Lung (tissue), 12 donors: ENCODE measurements around the gene MFAP4. TPM values are rescaled to one million over a fixed set of nuclear protein-coding genes. Genes with fewer than 3 reads are reported as not detected.

Source experiments
- ATAC-seq: fragments of 200-7000 bp; cut with Tn5 transposase; one replicate; pipeline ENCODE4 v1.9.1; 2020; ENCODE audit warnings: moderate number of reproducible peaks; ENCODE audit not compliant: insufficient read depth, low FRiP score
- DNase-seq, 3 donors: peaks; one replicate each; pipeline ENCODE4 v3.0.0-alpha.2; 2013 to 2017
- H3K27ac ChIP-seq, 2 donors: one replicate each; pipeline ENCODE4 v1.5.1; 2013; ENCODE audit warnings: mild to moderate bottlenecking in 2 of 2, moderate library complexity in 2 of 2, control low read depth in 1 of 2, inconsistent platforms in 1 of 2, low read depth in 1 of 2, low read length in 1 of 2
- H3K27me3 ChIP-seq, 3 donors: one replicate each; pipeline ENCODE4 v1.5.1; 2013; ENCODE audit warnings: low read length in 2 of 3; ENCODE audit not compliant: control insufficient read depth in 3 of 3, insufficient read depth in 3 of 3
- H3K36me3 ChIP-seq, 4 donors: one replicate each; pipeline ENCODE4 v1.5.1; 2013; ENCODE audit warnings: low read length in 4 of 4, mild to moderate bottlenecking in 1 of 4, moderate library complexity in 1 of 4; ENCODE audit not compliant: control insufficient read depth in 4 of 4, insufficient read depth in 4 of 4
- H3K4me1 ChIP-seq, 5 donors: one replicate each; pipeline ENCODE4 v1.5.1; 2013; ENCODE audit warnings: low read length in 5 of 5, mild to moderate bottlenecking in 2 of 5, moderate library complexity in 1 of 5; ENCODE audit not compliant: control insufficient read depth in 5 of 5, insufficient read depth in 5 of 5
- H3K4me3 ChIP-seq: one replicate; pipeline ENCODE4 v1.5.1; 2013; ENCODE audit warnings: mild to moderate bottlenecking, control low read depth, moderate library complexity
- H3K9ac ChIP-seq, 2 donors: one replicate each; pipeline ENCODE4 v1.5.1; 2013; ENCODE audit warnings: low read length in 2 of 2, control low read depth in 1 of 2; ENCODE audit not compliant: insufficient read depth in 1 of 2
- H3K9me3 ChIP-seq, 4 donors: one replicate each; pipeline ENCODE4 v1.5.1; 2013; ENCODE audit warnings: low read length in 3 of 4, mild to moderate bottlenecking in 1 of 4, moderate library complexity in 1 of 4; ENCODE audit not compliant: control insufficient read depth in 4 of 4, insufficient read depth in 3 of 4
- WGBS, 2 donors: extraction: QIAGEN DNeasy Blood & Tissue Kit; methylation state at CpG; one replicate each; pipeline ENCODE4 v1.1.7; 2013; 5-methylcytosine and 5-hydroxymethylcytosine counted together
- polyA plus RNA-seq, 2 donors: library from polyadenylated mRNA; stranded (reverse); fragments of 200-250 nt; gene quantifications; one replicate each; pipeline ENCODE4 v1.2.1, GENCODE V29; 2013
- total RNA-seq, 2 donors: library from RNA; depleted of rRNA in 1 of 2; stranded (reverse); fragments of >200 nt in 1 of 2; gene quantifications; one replicate each; pipeline ENCODE4 v1.2.1, GENCODE V29; 2014 to 2021
- TF ChIP-seq, protein P1 (sequence below): IDR thresholded peaks from 2 replicates; pipeline ENCODE4 v1.5.1; 2012; ENCODE audit warnings: mild to moderate bottlenecking; ENCODE audit errors: control extremely low read depth, extremely low read depth
- donor health status: control.
- donor health status: control.
- donor health status: Bipolar disorder and iron deficiency.
- donor health status: healthy.
- donor health status: DM: yes; HTN: yes; CAD: no.

The MFAP4 gene
- total and polyA plus RNA-seq, 4 donors: 45.7 to 156 (median 92.2) TPM

DNA sequence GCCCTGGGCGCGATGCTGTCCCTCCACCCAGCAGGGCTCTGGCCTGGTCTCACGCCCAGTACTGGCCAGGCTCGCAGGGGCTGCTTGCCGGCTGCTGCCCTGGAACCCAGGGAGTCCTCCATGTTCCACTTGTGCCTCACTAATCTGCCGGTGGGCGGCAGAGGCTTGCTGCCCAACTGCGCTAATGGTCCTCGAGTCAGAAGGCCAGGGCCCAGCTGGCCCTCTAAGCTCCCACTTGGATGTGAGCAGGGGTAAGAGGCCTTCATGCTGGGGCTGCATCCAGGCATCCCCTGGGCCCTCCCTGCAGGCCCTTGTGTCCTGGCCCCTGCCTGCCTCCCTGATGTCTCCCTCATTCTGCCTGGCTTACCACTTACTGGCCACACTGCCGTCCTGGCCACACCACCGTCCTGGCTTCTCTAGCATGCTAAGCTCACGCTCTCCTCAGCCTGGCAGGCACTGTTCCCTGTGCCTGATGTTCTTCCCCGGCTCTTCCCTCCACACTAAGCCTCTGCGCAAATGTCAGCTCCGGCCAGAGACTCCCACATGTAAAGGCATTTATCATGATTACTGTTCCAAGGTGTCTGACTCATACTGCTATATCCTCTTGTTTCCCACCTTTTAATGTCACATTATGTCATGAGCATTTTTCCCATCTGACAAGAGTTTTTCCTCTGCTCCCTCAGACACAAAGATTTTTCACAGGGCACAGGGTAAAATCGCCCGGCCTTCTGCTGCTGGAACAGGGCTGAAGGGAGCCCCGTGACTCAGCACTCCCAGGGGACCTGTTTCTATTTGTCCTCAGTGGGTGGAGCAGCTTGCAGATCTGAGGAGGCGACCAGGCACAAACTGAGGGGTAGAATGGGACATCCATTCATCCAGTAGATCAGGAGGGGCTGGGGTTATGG, 40.4 kb downstream of the MFAP4 start:
- ATAC-seq (peak; percentile 9), DNase-seq (peak in 1 of 3 donors; percentile 14)
- H3K36me3 ChIP-seq: peaks cover 0 to 2% (median 0%) of the 10 kb centered on the region in 4 donors
- WGBS, 2 donors: 82 to 87% methylated on average over 17 to 19 of the region's 19 CpGs
- H3K9ac ChIP-seq: no peak overlapping the region
- no peak overlapping the region for H3K4me3 ChIP-seq
- TF ChIP-seq, protein P1, sequence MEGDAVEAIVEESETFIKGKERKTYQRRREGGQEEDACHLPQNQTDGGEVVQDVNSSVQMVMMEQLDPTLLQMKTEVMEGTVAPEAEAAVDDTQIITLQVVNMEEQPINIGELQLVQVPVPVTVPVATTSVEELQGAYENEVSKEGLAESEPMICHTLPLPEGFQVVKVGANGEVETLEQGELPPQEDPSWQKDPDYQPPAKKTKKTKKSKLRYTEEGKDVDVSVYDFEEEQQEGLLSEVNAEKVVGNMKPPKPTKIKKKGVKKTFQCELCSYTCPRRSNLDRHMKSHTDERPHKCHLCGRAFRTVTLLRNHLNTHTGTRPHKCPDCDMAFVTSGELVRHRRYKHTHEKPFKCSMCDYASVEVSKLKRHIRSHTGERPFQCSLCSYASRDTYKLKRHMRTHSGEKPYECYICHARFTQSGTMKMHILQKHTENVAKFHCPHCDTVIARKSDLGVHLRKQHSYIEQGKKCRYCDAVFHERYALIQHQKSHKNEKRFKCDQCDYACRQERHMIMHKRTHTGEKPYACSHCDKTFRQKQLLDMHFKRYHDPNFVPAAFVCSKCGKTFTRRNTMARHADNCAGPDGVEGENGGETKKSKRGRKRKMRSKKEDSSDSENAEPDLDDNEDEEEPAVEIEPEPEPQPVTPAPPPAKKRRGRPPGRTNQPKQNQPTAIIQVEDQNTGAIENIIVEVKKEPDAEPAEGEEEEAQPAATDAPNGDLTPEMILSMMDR: no peak
- no peaks in the 10 kb centered on the region for H3K9me3 ChIP-seq
- H3K27ac ChIP-seq: peak overlapping the region; percentile 15 to 26
- no peaks in the 10 kb centered on the region for H3K27me3 ChIP-seq
- H3K4me1 ChIP-seq: peaks cover 0 to 11% (median 10%) of the 10 kb centered on the region in 5 donors

DNA sequence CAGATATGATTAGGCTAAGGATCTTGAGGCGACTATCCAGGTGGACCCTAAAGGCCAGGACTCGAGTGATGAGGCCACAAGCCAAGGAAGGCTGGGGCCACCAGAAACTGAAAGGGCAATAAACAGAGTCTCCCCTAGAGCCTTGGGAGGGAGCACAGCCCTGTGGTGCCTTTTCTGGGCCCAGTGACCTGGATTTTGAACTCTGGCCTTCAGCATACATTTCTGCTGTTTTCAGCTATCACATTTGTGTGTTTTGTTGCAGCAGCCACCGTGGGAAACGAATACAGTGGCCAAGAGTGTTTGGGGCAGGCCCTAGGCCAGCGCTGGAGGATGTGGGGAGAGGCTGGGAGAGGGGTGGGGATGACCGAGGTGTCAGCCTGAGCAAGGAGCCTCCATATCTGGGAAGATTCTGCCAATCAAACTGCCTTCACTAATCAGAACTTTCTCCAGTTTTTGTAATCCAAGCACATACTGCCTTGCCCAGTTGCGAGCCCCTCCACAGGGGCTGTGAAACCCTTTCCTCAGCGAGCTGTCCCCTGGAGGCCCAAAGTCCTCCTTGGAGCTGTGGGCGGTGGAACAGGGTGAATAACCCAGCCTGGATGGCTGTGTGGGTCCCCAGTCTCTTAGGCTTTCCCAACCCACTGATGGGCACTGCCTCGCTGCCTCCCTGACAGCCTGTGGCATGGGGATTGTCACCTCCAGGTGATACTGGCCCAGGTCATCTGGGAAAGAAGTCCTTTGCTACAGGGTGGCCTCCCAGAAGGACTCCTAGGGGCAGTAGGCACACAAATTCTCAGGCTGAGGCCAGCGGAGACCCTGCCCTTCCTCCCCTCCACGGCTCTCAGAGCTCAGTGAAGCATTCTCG, 41.3 kb downstream of the MFAP4 start:
- Histone ChIP-seq H3K4me3 (no peak overlapping the region), H3K4me1 (peaks cover 0 to 13% (median 10%) of the 10 kb centered on the region in 5 donors), H3K27ac (peak overlapping the region in 1 of 2 donors; percentile 15), H3K9me3 (no peaks in the 10 kb centered on the region), H3K36me3 (peaks cover 0 to 2% (median 0%) of the 10 kb centered on the region in 4 donors), H3K27me3 (no peaks in the 10 kb centered on the region), H3K9ac (no peak overlapping the region)
- TF ChIP-seq, protein P1: no peak
- WGBS, 2 donors: 86 to 91% methylated on average over 13 of the region's 13 CpGs
- ATAC-seq: no peak
- peak in 1 of 3 donors; percentile 8 for DNase-seq

- ATAC-seq (no peak), DNase-seq (peak in 1 of 3 donors; percentile 7)
- H3K4me3 ChIP-seq: no peak overlapping the region
- no peak overlapping the region for H3K9ac ChIP-seq
- no peaks in the 10 kb centered on the region for H3K9me3 ChIP-seq
- no peaks in the 10 kb centered on the region for H3K27me3 ChIP-seq
- no peak overlapping the region for H3K27ac ChIP-seq
- H3K4me1 ChIP-seq: peaks cover 0 to 13% (median 10%) of the 10 kb centered on the region in 5 donors
- H3K36me3 ChIP-seq: peaks cover 0 to 2% (median 0%) of the 10 kb centered on the region in 4 donors
- TF ChIP-seq, protein P1: no peak
- 88 to 89% methylated on average over 7 of the region's 7 CpGs for WGBS, 2 donors
These were observed 41.9 kb downstream of the MFAP4 start for GRCh38 chr17:19345067-19345460.
